D721Med (cell line): Measurements from ENCODE around the gene MON1A.

Source experiments
- DNase-seq: peaks from one replicate; pipeline ENCODE4 v3.0.0; 2011; ENCODE audit warnings: low spot score; ENCODE audit not compliant: insufficient read length
- FAIRE-seq: peaks from 2 replicates; lab custom pipeline; 2011; peaks lifted over from hg19 to GRCh38; lab: Jason Lieb, UNC
- TF ChIP-seq, protein P1 (sequence below): IDR thresholded peaks from 2 replicates; pipeline ENCODE4 v1.5.1; 2012; ENCODE audit warnings: mild to moderate bottlenecking, control low read depth; ENCODE audit not compliant: insufficient read depth; ENCODE audit errors: missing control alignments

MON1A gene

DNA sequence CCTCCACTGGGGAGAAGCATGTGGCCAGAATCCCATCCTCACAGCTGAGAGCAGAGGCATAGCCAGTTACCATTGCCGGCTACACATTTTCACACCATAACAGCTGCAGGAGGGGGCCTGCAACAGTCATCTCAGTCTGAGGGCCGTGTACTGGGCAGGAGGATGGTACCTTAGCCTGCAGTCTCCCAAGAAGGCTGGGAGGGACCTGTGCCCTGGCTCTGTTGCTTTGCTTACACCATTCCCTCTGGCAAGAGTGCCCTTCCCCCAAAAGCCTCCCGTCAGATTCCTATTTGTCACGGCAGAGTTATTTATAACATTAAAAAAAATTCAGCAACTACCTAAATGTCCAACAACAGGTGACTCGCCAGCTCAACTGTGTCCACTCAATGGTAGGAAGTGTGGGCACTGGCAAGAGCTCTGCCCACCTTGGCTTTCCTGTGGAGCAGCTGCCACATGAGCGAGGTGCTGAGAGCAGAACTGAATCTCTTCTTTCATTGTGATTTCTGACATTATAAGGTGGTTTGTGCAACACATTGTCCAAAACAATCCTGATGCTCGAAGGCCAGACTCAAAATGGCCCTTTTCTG lies 64.3 kb downstream of the MON1A start:
- FAIRE-seq = no peak
- no peak for DNase-seq
- TF ChIP-seq, protein P1, sequence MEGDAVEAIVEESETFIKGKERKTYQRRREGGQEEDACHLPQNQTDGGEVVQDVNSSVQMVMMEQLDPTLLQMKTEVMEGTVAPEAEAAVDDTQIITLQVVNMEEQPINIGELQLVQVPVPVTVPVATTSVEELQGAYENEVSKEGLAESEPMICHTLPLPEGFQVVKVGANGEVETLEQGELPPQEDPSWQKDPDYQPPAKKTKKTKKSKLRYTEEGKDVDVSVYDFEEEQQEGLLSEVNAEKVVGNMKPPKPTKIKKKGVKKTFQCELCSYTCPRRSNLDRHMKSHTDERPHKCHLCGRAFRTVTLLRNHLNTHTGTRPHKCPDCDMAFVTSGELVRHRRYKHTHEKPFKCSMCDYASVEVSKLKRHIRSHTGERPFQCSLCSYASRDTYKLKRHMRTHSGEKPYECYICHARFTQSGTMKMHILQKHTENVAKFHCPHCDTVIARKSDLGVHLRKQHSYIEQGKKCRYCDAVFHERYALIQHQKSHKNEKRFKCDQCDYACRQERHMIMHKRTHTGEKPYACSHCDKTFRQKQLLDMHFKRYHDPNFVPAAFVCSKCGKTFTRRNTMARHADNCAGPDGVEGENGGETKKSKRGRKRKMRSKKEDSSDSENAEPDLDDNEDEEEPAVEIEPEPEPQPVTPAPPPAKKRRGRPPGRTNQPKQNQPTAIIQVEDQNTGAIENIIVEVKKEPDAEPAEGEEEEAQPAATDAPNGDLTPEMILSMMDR = no peak

- no peak for DNase-seq
- no peak for FAIRE-seq
- TF ChIP-seq, protein P1 = no peak
Measured at GRCh38 chr3:49864505-49864904, 65.1 kb downstream of the MON1A start.

GRCh38 chr3:49859576-49860305 lies 69.9 kb downstream of the MON1A start:
- TF ChIP-seq, protein P1 = no peak
- no peak for DNase-seq
- FAIRE-seq = no peak
